Neural crest cell (in vitro differentiated cells): Measurements from ENCODE around the gene KIF18A. TPM values are rescaled to one million over a fixed set of nuclear protein-coding genes. Genes with fewer than 3 reads are reported as not detected.

ENCODE experiments used
- DNase-seq: peaks from one replicate; pipeline ENCODE4 v3.0.0; 2021; ENCODE audit warnings: low read depth, mixed read lengths, low spot score
- H3K27ac Mint-ChIP-seq: one replicate; pipeline ENCODE4 v1.8.0; 2021; ENCODE audit warnings: mild to moderate bottlenecking, mixed read lengths; ENCODE audit not compliant: unreplicated experiment
- H3K27me3 Mint-ChIP-seq: 2 replicates; pipeline ENCODE4 v1.8.0; 2021; ENCODE audit warnings: low read depth, mild to moderate bottlenecking, mixed read lengths
- H3K36me3 Mint-ChIP-seq: 2 replicates; pipeline ENCODE4 v1.8.0; 2021; ENCODE audit warnings: low read depth, mild to moderate bottlenecking, mixed read lengths
- H3K4me1 Mint-ChIP-seq: 2 replicates; pipeline ENCODE4 v1.8.0; 2021; ENCODE audit warnings: mixed read lengths
- H3K4me3 Mint-ChIP-seq: one replicate; pipeline ENCODE4 v1.8.0; 2021; ENCODE audit warnings: mild to moderate bottlenecking, mixed read lengths
- H3K9me3 Mint-ChIP-seq: 2 replicates; pipeline ENCODE4 v1.8.0; 2021; ENCODE audit warnings: mixed read lengths
- total RNA-seq: library from RNA; stranded (reverse); gene quantifications from 2 replicates; pipeline ENCODE4 v1.2.1, GENCODE V29; 2021
- TF ChIP-seq, protein P1 (sequence below): fragments of 200-600 bp; sonication (generic); conservative IDR thresholded peaks from 2 replicates; pipeline ENCODE4 v1.5.0; 2021; ENCODE audit warnings: antibody characterized with exemption, mild to moderate bottlenecking

The KIF18A gene
- total RNA-seq, 1 donor from 2014 or later, result 28.2 TPM

DNA sequence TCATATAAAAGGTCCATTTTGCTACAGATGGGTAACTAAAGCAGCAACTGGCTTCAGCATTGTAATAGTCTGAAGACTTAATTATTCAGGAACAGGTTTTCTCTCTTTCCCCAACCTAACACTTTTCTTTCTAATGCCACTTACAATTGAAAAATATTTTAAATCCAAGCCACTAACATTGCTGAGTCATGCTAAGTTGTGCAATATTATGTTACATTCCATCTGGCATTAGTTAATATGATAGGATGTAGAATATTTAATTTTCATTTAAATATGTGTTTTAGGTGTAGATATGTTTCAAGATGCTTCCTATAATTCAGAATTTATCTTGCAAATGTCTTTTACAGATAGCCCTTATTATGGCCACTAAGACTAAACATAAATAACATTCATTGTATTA is 98.6 kb downstream of the KIF18A start:
- TF ChIP-seq, protein P1, sequence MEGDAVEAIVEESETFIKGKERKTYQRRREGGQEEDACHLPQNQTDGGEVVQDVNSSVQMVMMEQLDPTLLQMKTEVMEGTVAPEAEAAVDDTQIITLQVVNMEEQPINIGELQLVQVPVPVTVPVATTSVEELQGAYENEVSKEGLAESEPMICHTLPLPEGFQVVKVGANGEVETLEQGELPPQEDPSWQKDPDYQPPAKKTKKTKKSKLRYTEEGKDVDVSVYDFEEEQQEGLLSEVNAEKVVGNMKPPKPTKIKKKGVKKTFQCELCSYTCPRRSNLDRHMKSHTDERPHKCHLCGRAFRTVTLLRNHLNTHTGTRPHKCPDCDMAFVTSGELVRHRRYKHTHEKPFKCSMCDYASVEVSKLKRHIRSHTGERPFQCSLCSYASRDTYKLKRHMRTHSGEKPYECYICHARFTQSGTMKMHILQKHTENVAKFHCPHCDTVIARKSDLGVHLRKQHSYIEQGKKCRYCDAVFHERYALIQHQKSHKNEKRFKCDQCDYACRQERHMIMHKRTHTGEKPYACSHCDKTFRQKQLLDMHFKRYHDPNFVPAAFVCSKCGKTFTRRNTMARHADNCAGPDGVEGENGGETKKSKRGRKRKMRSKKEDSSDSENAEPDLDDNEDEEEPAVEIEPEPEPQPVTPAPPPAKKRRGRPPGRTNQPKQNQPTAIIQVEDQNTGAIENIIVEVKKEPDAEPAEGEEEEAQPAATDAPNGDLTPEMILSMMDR, result no peak
- peaks cover 10% of the 10 kb centered on the region for H3K36me3 Mint-ChIP-seq
- no peak overlapping the region for H3K4me3 Mint-ChIP-seq
- H3K27ac Mint-ChIP-seq, result no peak overlapping the region
- H3K9me3 Mint-ChIP-seq, result no peaks in the 10 kb centered on the region
- no peaks in the 10 kb centered on the region for H3K27me3 Mint-ChIP-seq
- DNase-seq, result no peak
- H3K4me1 Mint-ChIP-seq, result no peaks in the 10 kb centered on the region

DNA sequence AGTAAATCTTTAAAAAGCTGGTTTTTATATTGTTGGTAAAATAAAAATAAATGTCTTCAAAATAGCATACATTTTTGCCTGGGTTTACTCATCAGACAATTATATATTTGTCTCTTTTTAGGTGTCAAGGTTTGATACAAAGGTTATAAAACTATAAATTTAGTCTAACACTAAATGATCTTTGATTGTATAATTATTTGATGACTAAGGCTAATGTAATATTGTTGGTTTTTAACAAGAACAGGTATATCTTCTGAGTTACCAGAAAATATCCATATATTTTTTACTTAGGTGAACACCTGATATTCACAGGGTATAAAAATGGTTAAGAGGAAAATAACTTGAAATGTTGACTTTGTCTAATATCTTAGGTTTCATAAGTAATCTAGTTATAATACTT is 104.3 kb downstream of the KIF18A start:
- H3K9me3 Mint-ChIP-seq, result peaks cover 13% of the 10 kb centered on the region
- no peak overlapping the region for H3K27ac Mint-ChIP-seq
- no peaks in the 10 kb centered on the region for H3K27me3 Mint-ChIP-seq
- no peak for DNase-seq
- H3K4me3 Mint-ChIP-seq, result no peak overlapping the region
- H3K4me1 Mint-ChIP-seq, result no peaks in the 10 kb centered on the region
- TF ChIP-seq, protein P1, result no peak
- H3K36me3 Mint-ChIP-seq, result peaks cover 39% of the 10 kb centered on the region

DNA sequence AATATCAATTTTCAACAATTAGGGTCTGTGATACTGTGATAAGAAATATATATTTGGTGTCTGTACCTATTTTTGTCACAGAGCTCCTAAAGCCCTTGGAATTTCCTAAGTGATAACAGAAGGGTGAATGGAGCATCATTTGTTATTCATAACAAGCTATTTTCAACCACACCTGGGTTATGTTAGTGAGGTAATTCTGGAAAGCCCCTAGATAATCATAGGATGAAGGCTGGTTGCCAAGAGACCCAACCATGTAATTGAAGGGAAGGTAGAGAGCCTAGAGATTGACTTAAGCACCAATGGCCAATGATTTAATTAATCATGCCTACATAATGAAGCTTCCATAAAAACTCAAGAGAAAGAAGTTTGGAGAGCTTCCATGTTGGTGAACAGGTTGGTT is 109.4 kb downstream of the KIF18A start:
- H3K36me3 Mint-ChIP-seq, result peaks cover 41% of the 10 kb centered on the region
- no peaks in the 10 kb centered on the region for H3K4me1 Mint-ChIP-seq
- H3K9me3 Mint-ChIP-seq, result peaks cover 13% of the 10 kb centered on the region
- no peaks in the 10 kb centered on the region for H3K27me3 Mint-ChIP-seq
- no peak overlapping the region for H3K4me3 Mint-ChIP-seq
- TF ChIP-seq, protein P1, result no peak
- DNase-seq, result no peak
- no peak overlapping the region for H3K27ac Mint-ChIP-seq

DNA sequence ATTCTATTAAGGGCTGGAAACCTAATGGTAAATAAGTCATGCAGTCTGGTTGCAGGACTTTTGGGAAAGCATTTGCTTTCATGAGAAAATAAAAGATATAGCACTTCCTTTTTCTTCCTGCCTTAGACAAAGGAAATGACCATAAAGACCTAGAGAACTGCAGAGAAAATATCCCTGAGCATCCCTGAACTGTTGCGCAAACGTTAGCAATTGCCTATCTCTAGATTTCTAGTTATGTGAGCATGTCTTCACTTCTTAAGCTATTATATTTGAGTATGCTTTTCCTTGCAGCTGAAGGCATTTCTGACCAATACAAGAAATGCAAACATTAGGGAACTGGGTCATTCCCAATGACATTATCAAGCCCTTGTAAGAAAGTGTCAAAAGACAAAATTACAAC is 110.6 kb downstream of the KIF18A start:
- Mint-ChIP-seq H3K36me3 (peaks cover 32% of the 10 kb centered on the region), H3K27ac (no peak overlapping the region), H3K9me3 (peaks cover 6% of the 10 kb centered on the region), H3K4me3 (no peak overlapping the region), H3K4me1 (no peaks in the 10 kb centered on the region), H3K27me3 (no peaks in the 10 kb centered on the region)
- no peak for DNase-seq
- TF ChIP-seq, protein P1, result no peak

DNA sequence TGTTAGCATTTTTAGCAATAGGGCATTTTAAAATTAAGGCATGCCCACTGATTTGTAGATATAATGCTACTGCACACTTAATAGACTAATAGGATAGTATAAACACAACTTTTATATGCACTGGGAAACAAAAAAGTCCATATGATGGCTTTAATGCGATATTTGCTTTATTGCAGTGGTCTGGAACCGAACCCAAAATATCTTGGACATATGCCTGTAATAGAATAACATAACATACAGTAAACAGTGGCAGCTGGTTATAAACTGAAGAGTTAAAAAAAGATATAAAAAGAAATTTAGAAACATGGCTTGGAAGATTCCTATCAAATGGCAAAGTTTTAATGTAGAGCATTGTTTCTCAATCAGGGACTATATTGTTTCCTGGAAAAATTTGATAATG is 111.9 kb downstream of the KIF18A start:
- H3K9me3 Mint-ChIP-seq, result peaks cover under 1% of the 10 kb centered on the region
- H3K27ac Mint-ChIP-seq, result no peak overlapping the region
- H3K4me3 Mint-ChIP-seq, result no peak overlapping the region
- H3K36me3 Mint-ChIP-seq, result peaks cover 24% of the 10 kb centered on the region
- no peaks in the 10 kb centered on the region for H3K27me3 Mint-ChIP-seq
- no peak for DNase-seq
- H3K4me1 Mint-ChIP-seq, result no peaks in the 10 kb centered on the region
- TF ChIP-seq, protein P1, result no peak

DNA sequence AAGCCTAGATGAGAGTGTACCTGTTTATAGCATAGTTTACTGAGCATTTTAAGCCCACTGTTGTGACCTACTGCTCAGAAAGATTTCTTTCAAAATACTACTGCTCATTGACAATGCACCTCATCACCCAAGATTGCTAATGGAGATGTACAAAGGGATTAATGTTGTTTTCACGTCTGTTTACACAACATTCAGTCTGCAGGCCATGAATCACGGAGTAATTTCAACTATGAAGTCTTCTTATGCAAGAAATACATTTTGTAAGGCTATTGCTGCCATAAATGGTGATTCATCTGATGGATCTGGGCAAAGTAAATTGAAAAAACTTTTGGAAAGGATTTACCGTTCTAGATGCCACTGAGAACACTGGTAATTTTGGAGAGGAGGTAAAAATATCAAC is 112.9 kb downstream of the KIF18A start:
- H3K4me1 Mint-ChIP-seq, result no peaks in the 10 kb centered on the region
- no peak overlapping the region for H3K27ac Mint-ChIP-seq
- no peak overlapping the region for H3K4me3 Mint-ChIP-seq
- H3K27me3 Mint-ChIP-seq, result no peaks in the 10 kb centered on the region
- peaks cover 16% of the 10 kb centered on the region for H3K36me3 Mint-ChIP-seq
- DNase-seq, result no peak
- TF ChIP-seq, protein P1, result no peak
- no peaks in the 10 kb centered on the region for H3K9me3 Mint-ChIP-seq
